SHP77 (cell line): ENCODE data around the gene DIAPH3.

Source experiments
- DNase-seq, 2 experiments: peaks; one replicate each; lab custom pipeline; 2025; lab: John Stamatoyannopoulos, UW

The DIAPH3 gene

DNA sequence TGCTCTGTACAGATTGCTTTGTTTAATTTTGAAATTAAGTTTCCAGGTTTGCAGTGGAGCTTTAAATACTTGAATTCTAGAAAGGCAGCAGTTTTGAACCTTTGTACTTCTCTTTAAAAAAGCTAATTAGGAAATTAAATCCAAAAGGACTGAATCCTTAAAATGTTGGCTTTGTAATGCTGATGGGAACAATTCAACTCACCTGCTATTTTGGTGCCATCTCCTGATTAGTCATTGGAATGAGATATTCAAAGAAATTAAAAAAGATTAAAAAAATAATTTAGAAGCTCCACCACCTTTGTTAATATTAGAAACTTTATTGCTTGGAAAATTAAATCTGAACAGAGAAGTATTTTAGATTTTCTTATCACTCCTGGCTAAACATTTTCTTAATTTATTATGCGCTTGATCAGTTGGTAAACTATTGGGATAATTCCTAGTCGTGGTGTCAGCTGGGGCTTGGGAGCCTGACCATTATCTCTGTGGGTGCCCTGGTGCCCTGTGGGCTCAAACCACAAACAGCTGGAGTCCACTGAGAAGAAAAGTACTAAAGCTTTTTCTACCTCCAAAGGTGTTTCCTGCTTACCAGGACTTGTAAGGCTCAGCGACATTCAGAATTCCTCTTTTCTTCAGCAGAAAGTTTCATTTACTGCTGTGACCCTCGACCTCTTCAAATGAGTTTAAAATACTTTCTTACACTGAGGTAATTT, 540.4 kb downstream of the DIAPH3 start:
- no peak for DNase-seq

GRCh38 chr13:59621773-59622172, 542.0 kb downstream of the DIAPH3 start:
- DNase-seq, result no peak
